Stimulated activated naive B cell treated with anti-CD40 and anti-IgM and Interleukin-4, amounts not matched to agents 10 μg/mL and 1 μg/mL and 100 μg/mL, for 72 hours (primary cell): ENCODE measurements around the gene SLC1A5.
"Not testable (repeated sequence)": the region's sequence is repeated elsewhere in the genome, so short reads cannot be mapped to it uniquely, and the experiment has no call there.

Experiments
- ATAC-seq, 2 donors: fragments of 150-1000 bp; cut with Tn5 transposase; replicated peaks; 2 replicates each; pipeline ENCODE4 v1.10.0; 2021; ENCODE audit warnings: moderate library complexity in 1 of 2
- DNase-seq: peaks from one replicate; pipeline ENCODE4 v3.0.0; 2021
- H3K27ac Mint-ChIP-seq: one replicate; pipeline ENCODE4 v1.8.0; 2022; ENCODE audit warnings: mild to moderate bottlenecking, mixed read lengths
- H3K27me3 Mint-ChIP-seq, 2 donors: one replicate each; pipeline ENCODE4 v1.8.0; 2022; ENCODE audit warnings: mixed read lengths in 2 of 2
- H3K36me3 Mint-ChIP-seq, 2 donors: one replicate each; pipeline ENCODE4 v1.8.0; 2022; ENCODE audit warnings: mixed read lengths in 2 of 2, mild to moderate bottlenecking in 1 of 2
- H3K4me1 Mint-ChIP-seq, 2 donors: one replicate each; pipeline ENCODE4 v1.8.0; 2022; ENCODE audit warnings: mixed read lengths in 2 of 2, mild to moderate bottlenecking in 1 of 2
- H3K4me3 Mint-ChIP-seq, 2 donors: one replicate each; pipeline ENCODE4 v1.8.0; 2022; ENCODE audit warnings: mild to moderate bottlenecking in 2 of 2, mixed read lengths in 2 of 2, moderate library complexity in 1 of 2
- H3K9me3 Mint-ChIP-seq, 2 donors: one replicate each; pipeline ENCODE4 v1.8.0; 2022; ENCODE audit warnings: mixed read lengths in 2 of 2, mild to moderate bottlenecking in 1 of 2

SLC1A5 gene

GRCh38 chr19:46786236-46787039 lies 2.0 kb downstream of the SLC1A5 start:
- peaks cover 38 to 67% of the 10 kb centered on the region in 2 donors for H3K4me1 Mint-ChIP-seq
- peak overlapping the region; percentile 98 to 99 for H3K4me3 Mint-ChIP-seq
- ATAC-seq: peak; percentile 62 to 64
- no peaks in the 10 kb centered on the region for H3K9me3 Mint-ChIP-seq
- DNase-seq: peak; percentile 79
- peak overlapping the region; percentile 97 for H3K27ac Mint-ChIP-seq
- H3K36me3 Mint-ChIP-seq: peaks cover 39 to 52% of the 10 kb centered on the region in 2 donors
- no peaks in the 10 kb centered on the region for H3K27me3 Mint-ChIP-seq

- Mint-ChIP-seq H3K4me3 (peak overlapping the region; percentile 98 to 99), H3K36me3 (peaks cover 39 to 56% of the 10 kb centered on the region in 2 donors), H3K4me1 (peaks cover 38 to 67% of the 10 kb centered on the region in 2 donors), H3K27me3 (no peaks in the 10 kb centered on the region), H3K27ac (peak overlapping the region; percentile 97), H3K9me3 (no peaks in the 10 kb centered on the region)
- DNase-seq (no peak), ATAC-seq (peak in 1 of 2 donors; percentile 8)
Observed at GRCh38 chr19:46785980-46786235, 2.5 kb downstream of the SLC1A5 start.

- H3K27me3 Mint-ChIP-seq: no peaks in the 10 kb centered on the region
- H3K4me3 Mint-ChIP-seq: peak overlapping the region; percentile 98 to 99
- no peaks in the 10 kb centered on the region for H3K9me3 Mint-ChIP-seq
- H3K27ac Mint-ChIP-seq: peak overlapping the region; percentile 97
- H3K4me1 Mint-ChIP-seq: peaks cover 38 to 67% of the 10 kb centered on the region in 2 donors
- DNase-seq (no peak), ATAC-seq (no peak)
- peaks cover 39 to 56% of the 10 kb centered on the region in 2 donors for H3K36me3 Mint-ChIP-seq
Observed at GRCh38 chr19:46785054-46785979, 3.1 kb downstream of the SLC1A5 start.

GRCh38 chr19:46784262-46785053 lies 3.9 kb downstream of the SLC1A5 start:
- Mint-ChIP-seq H3K27me3 (no peaks in the 10 kb centered on the region), H3K9me3 (no peaks in the 10 kb centered on the region), H3K36me3 (peaks cover 41 to 57% of the 10 kb centered on the region in 2 donors), H3K4me1 (peaks cover 38 to 67% of the 10 kb centered on the region in 2 donors), H3K27ac (peak overlapping the region; percentile 71), H3K4me3 (peak overlapping the region; percentile 98 to 99)
- ATAC-seq (peak in 1 of 2 donors; percentile 9), DNase-seq (no peak)

GRCh38 chr19:46783670-46784069 lies 4.7 kb downstream of the SLC1A5 start:
- peaks cover 37 to 69% of the 10 kb centered on the region in 2 donors for H3K4me1 Mint-ChIP-seq
- H3K27me3 Mint-ChIP-seq: no peaks in the 10 kb centered on the region
- peak overlapping the region; percentile 22 to 32 for H3K4me3 Mint-ChIP-seq
- H3K36me3 Mint-ChIP-seq: peaks cover 46 to 65% of the 10 kb centered on the region in 2 donors
- H3K27ac Mint-ChIP-seq: peak overlapping the region; percentile 71
- H3K9me3 Mint-ChIP-seq: no peaks in the 10 kb centered on the region
- no peak for DNase-seq
- no peak for ATAC-seq

GRCh38 chr19:46782355-46783019 lies 5.9 kb downstream of the SLC1A5 start:
- Mint-ChIP-seq H3K4me3 (peak overlapping the region in 1 of 2 donors; percentile 13), H3K36me3 (peaks cover 56 to 76% of the 10 kb centered on the region in 2 donors), H3K27ac (peak overlapping the region; percentile 14), H3K9me3 (no peaks in the 10 kb centered on the region), H3K4me1 (peaks cover 38 to 68% of the 10 kb centered on the region in 2 donors), H3K27me3 (no peaks in the 10 kb centered on the region)
- DNase-seq: no peak
- no peak for ATAC-seq

GRCh38 chr19:46777956-46778645 lies 10.3 kb downstream of the SLC1A5 start:
- H3K27me3 Mint-ChIP-seq, H3K4me3 Mint-ChIP-seq, H3K9me3 Mint-ChIP-seq, H3K27ac Mint-ChIP-seq, DNase-seq, ATAC-seq: not testable (repeated sequence)
- Mint-ChIP-seq H3K4me1 (peaks cover 11 to 31% of the 10 kb centered on the region in 2 donors), H3K36me3 (peaks cover 55 to 64% of the 10 kb centered on the region in 2 donors)

GRCh38 chr19:46776927-46777911 lies 11.2 kb downstream of the SLC1A5 start:
- Mint-ChIP-seq H3K4me3 (no peak overlapping the region), H3K27me3 (no peaks in the 10 kb centered on the region), H3K36me3 (peaks cover 47 to 55% of the 10 kb centered on the region in 2 donors), H3K9me3 (no peaks in the 10 kb centered on the region), H3K27ac (no peak overlapping the region), H3K4me1 (peaks cover 5 to 22% of the 10 kb centered on the region in 2 donors)
- DNase-seq: no peak
- ATAC-seq: no peak

- no peak for ATAC-seq
- no peak for DNase-seq
- H3K4me3 Mint-ChIP-seq: no peak overlapping the region
- H3K27me3 Mint-ChIP-seq: no peaks in the 10 kb centered on the region
- peaks cover 41 to 45% of the 10 kb centered on the region in 2 donors for H3K36me3 Mint-ChIP-seq
- no peaks in the 10 kb centered on the region for H3K9me3 Mint-ChIP-seq
- peaks cover 3 to 22% of the 10 kb centered on the region in 2 donors for H3K4me1 Mint-ChIP-seq
- no peak overlapping the region for H3K27ac Mint-ChIP-seq
Observed at GRCh38 chr19:46775642-46776258, 12.6 kb downstream of the SLC1A5 start.

- no peaks in the 10 kb centered on the region for H3K9me3 Mint-ChIP-seq
- no peak overlapping the region for H3K27ac Mint-ChIP-seq
- peaks cover 30 to 31% of the 10 kb centered on the region in 2 donors for H3K36me3 Mint-ChIP-seq
- no peaks in the 10 kb centered on the region for H3K27me3 Mint-ChIP-seq
- H3K4me1 Mint-ChIP-seq: peaks cover 0 to 9% of the 10 kb centered on the region in 2 donors
- DNase-seq: no peak
- H3K4me3 Mint-ChIP-seq: no peak overlapping the region
- ATAC-seq: no peak
Observed at GRCh38 chr19:46773018-46773399, 15.4 kb downstream of the SLC1A5 start.

GRCh38 chr19:46772170-46773017 lies 16.0 kb downstream of the SLC1A5 start:
- H3K4me3 Mint-ChIP-seq: no peak overlapping the region
- DNase-seq (no peak), ATAC-seq (no peak)
- no peaks in the 10 kb centered on the region for H3K27me3 Mint-ChIP-seq
- no peak overlapping the region for H3K27ac Mint-ChIP-seq
- peaks cover 25% of the 10 kb centered on the region in 2 donors for H3K36me3 Mint-ChIP-seq
- H3K4me1 Mint-ChIP-seq: peaks cover 0 to 5% of the 10 kb centered on the region in 2 donors
- no peaks in the 10 kb centered on the region for H3K9me3 Mint-ChIP-seq
